ENCODE measurements around the gene AVL9. TPM values are rescaled to one million over a fixed set of nuclear protein-coding genes. Genes with fewer than 3 reads are reported as not detected.
"Not testable (repeated sequence)": the region's sequence is repeated elsewhere in the genome, so short reads cannot be mapped to it uniquely, and the experiment has no call there.

The AVL9 gene
- total and polyA plus RNA-seq, 12 donors: 6.3 to 21.7 (median 15.1) TPM

GRCh38 chr7:32618470-32618869 is 123.2 kb downstream of the AVL9 start:
- H3K4me3 ChIP-seq: no peak overlapping the region
- H3K4me1 ChIP-seq: peaks cover 0 to 12% (median 4%) of the 10 kb centered on the region in 9 donors
- TF ChIP-seq CTCF (IDR thresholded peaks at IDR 0.05): no peak
- H3K27me3 ChIP-seq: no peaks in the 10 kb centered on the region
- H3K27ac ChIP-seq: no peak overlapping the region
- H3K9me3 ChIP-seq: no peaks in the 10 kb centered on the region
- H3K36me3 ChIP-seq: no peaks in the 10 kb centered on the region
- DNase-seq: no peak
- intact Hi-C loops (cut with DNase I): loop anchor here in 1 of 10 donors (10.0 kb wide), 1 partner anchor 124 kb away; the partner anchor contains the start of genes AVL9 and LSM5
- 72 to 85% methylated on average over 2 of the region's 2 CpGs for WGBS, 2 donors
- no peak for ATAC-seq

DNA sequence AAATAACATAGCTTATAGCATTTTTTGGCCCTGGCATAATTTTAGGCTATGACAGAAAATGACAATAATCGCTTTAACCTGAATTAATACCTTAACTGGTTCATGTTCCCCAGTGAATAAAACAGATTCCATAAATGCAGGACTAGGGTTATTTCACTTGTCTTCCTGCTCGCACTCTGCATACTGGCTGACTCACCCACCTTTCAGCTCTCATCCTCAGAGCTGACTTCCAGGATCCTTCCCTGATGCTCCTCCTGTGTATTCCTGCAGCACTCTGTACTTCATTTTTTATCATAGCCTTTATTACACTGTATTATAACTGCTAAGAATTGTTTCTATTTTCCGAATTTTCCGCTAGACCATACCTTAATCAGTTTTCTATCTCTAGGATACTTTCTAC is 123.7 kb downstream of the AVL9 start:
- DNase-seq: no peak
- no peak for ATAC-seq
- H3K27ac ChIP-seq: no peak overlapping the region
- intact Hi-C loops (cut with DNase I): loop anchor here in 1 of 10 donors (10.0 kb wide), 1 partner anchor 124 kb away; the partner anchor contains the start of genes AVL9 and LSM5
- no peak overlapping the region for H3K4me3 ChIP-seq
- TF ChIP-seq CTCF (IDR thresholded peaks at IDR 0.05): no peak
- H3K36me3 ChIP-seq: no peaks in the 10 kb centered on the region
- WGBS, 2 donors: 93 to 97% methylated on average over 4 of the region's 4 CpGs
- H3K9me3 ChIP-seq: no peaks in the 10 kb centered on the region
- H3K4me1 ChIP-seq: peaks cover 0 to 12% (median 4%) of the 10 kb centered on the region in 9 donors
- H3K27me3 ChIP-seq: no peaks in the 10 kb centered on the region

GRCh38 chr7:32619416-32619815 is 124.1 kb downstream of the AVL9 start:
- peaks cover 0 to 12% (median 4%) of the 10 kb centered on the region in 9 donors for H3K4me1 ChIP-seq
- not testable (repeated sequence) for H3K4me3 ChIP-seq, H3K36me3 ChIP-seq, H3K27me3 ChIP-seq, DNase-seq, H3K27ac ChIP-seq, H3K9me3 ChIP-seq, ATAC-seq
- intact Hi-C loops (cut with DNase I): loop anchor here in 1 of 10 donors (10.0 kb wide), 1 partner anchor 125 kb away; the partner anchor contains the start of genes AVL9 and LSM5
- 91 to 95% methylated on average over 1 of the region's 1 CpG for WGBS, 2 donors

DNA sequence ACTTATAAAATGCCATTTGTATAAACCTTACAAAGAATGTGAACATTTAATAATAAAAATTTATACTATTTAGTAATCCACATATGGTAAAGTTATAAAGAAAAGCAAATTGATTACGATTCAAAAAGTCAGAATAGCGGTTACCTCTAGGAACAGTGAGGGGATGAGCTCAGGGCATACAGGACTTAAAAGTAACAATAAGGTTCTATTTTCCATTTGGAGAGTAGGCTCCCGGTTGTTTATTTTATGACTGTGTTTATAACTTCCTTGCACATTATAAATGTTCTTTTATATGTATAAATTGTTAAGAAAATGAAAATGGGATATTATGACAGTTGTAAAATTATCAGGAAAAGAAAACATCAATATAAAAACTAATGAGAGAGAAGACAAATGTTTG is 135.7 kb downstream of the AVL9 start:
- no peak for DNase-seq
- Histone ChIP-seq H3K36me3 (peaks cover 0 to 8% (median 0%) of the 10 kb centered on the region in 9 donors), H3K27me3 (no peaks in the 10 kb centered on the region), H3K27ac (no peak overlapping the region), H3K4me1 (no peaks in the 10 kb centered on the region), H3K9me3 (no peaks in the 10 kb centered on the region), H3K4me3 (no peak overlapping the region)
- ATAC-seq: no peak
- TF ChIP-seq CTCF (IDR thresholded peaks at IDR 0.05): no peak
- intact Hi-C loops (cut with DNase I): loop anchor here in 1 of 10 donors (10.0 kb wide), 1 partner anchor 136 kb away; the partner anchor contains the start of genes AVL9 and LSM5
- 79 to 97% methylated on average over 3 of the region's 3 CpGs for WGBS, 2 donors

- not testable (repeated sequence) for ATAC-seq, H3K27ac ChIP-seq, H3K9me3 ChIP-seq, H3K27me3 ChIP-seq, DNase-seq, H3K4me3 ChIP-seq, H3K4me1 ChIP-seq, H3K36me3 ChIP-seq
- 95 to 97% methylated on average over 5 of the region's 5 CpGs for WGBS, 2 donors
- intact Hi-C loops (cut with DNase I): loop anchor here in 1 of 10 donors (10.0 kb wide), 1 partner anchor 137 kb away; the partner anchor contains the start of genes AVL9 and LSM5
Measured at GRCh38 chr7:32631590-32632497, 136.6 kb downstream of the AVL9 start.

DNA sequence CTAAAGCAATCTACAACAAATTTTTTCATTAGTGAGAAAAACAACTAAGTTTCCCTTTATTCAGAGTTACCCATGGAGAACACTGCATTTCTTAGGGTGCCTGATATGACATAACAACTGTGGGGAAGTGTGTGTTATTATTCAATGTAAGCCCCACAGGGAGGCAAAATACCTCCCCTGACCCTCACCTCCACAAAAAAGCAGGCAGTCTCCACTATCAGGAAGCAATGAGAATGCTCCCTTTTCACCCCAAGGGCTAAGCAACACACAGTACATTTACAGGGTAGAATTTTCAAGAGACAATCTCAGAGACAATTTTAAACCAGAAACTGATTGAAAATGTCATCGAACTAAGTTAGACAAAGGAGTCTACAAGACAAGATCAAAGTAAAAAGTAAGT is 138.2 kb downstream of the AVL9 start:
- H3K4me1 ChIP-seq, H3K9me3 ChIP-seq, H3K27ac ChIP-seq, ATAC-seq, DNase-seq, H3K4me3 ChIP-seq, H3K27me3 ChIP-seq: not testable (repeated sequence)
- no CpG with 5 or more reads among the region's 1 CpG for WGBS, 2 donors
- H3K36me3 ChIP-seq: peaks cover 0 to 16% (median 4%) of the 10 kb centered on the region in 9 donors
- intact Hi-C loops (cut with DNase I): loop anchor here in 1 of 10 donors (10.0 kb wide), 1 partner anchor 139 kb away; the partner anchor contains the start of genes AVL9 and LSM5

- DNase-seq, H3K9me3 ChIP-seq, ATAC-seq, H3K4me3 ChIP-seq, H3K27me3 ChIP-seq, H3K27ac ChIP-seq, H3K4me1 ChIP-seq: not testable (repeated sequence)
- intact Hi-C loops (cut with DNase I): loop anchor here in 1 of 10 donors (10.0 kb wide), 1 partner anchor 140 kb away; the partner anchor contains the start of genes AVL9 and LSM5
- 45 to 91% methylated on average over 1 of the region's 1 CpG for WGBS, 2 donors
- H3K36me3 ChIP-seq: peaks cover 0 to 18% (median 4%) of the 10 kb centered on the region in 9 donors
Measured at GRCh38 chr7:32634798-32635393, 139.6 kb downstream of the AVL9 start.

All from heart right ventricle (tissue), 16 donors.